Stimulated activated CD8-positive, alpha-beta memory T cell treated with anti-CD3 and anti-CD28 coated beads, Interleukin-12 subunit alpha, Interleukin-12 subunit beta, amount 100 ng/mL, for 4 hours (primary cell): ENCODE measurements around the gene EN1.

Experiments
- DNase-seq: peaks from one replicate; pipeline ENCODE4 v3.0.0-alpha.2; 2020; ENCODE audit warnings: low read depth

EN1 gene

DNA sequence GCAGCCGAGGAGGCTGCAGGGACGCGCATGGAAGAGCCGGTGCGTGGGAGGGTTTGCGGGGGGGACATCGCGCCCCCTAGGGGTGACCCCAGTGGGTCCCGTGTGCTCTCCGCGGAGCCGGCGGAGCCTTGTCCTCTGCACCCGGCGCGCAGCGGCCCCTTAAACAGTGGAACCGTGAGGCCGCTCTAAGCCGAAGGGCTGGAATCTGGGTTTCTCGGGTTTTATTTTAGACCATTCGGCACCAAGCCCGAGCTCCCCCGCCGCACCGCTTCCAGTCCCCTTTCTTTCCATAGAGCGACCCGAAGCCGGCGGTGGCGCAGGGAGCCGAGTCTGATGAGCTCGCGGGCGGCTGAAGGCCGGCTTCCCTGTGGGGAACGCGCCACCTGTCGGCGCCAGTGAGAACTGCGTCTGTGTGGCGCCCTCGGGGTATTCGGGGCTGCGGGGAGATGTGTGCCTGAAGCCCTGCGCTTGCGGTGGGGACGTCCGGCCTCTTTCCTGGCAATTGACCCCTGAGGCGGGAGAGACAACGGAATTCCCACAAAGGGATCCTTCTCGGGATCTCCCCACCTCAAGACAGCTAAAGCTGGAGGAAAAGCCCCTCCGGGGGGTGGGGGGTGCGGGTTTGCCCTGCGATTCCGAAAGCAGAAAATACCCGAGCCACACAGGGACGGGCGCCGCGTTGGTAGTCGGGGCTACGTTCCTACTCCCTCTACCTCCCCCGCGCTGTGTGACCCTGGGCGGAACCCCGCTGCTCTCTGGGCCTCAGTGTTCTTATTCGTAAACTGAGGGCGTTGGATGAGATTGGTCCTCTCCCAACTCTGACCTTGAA is 8.2 kb upstream of the EN1 start:
- DNase-seq, result peak; percentile 60

DNA sequence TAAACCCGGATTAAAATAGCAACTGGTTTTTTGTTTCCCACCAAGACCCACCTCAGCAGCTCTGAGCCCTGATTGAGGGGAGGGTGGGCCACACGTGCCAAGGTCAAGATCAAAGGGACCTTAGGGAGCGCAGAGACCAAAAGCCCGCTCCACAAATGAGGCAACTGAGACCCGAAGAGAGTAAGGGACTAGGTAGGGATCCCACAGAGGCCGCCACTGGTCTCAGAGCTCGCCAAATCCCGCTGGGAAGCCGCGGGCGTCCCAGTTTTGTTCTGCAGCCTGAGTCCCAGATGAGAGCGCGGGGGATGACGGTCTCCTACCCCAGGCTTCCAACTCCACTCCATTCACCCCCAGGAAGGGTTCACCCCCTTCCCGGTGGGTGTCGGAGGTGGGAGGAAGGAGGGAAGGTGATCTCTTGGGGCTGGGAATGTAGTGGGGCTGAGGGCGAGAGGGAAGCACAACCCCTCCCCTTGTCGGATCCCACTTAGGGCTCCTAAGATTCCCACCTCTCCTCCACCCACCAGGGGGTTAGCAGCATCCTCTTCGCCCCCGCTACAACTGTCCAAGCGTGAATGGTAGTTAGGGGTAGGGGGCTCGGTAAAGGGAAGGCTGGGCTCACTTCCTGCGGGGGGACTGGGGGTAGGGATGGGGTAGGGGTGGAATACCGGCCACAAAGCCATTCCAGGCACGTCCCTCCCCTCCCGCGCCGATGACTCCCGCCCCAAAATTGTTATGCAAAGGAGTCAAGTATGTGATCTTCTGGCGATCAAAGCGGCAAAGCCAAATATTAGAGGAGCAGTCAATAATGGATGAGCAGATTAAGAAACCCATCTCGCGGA is 7.3 kb upstream of the EN1 start:
- no peak for DNase-seq

DNA sequence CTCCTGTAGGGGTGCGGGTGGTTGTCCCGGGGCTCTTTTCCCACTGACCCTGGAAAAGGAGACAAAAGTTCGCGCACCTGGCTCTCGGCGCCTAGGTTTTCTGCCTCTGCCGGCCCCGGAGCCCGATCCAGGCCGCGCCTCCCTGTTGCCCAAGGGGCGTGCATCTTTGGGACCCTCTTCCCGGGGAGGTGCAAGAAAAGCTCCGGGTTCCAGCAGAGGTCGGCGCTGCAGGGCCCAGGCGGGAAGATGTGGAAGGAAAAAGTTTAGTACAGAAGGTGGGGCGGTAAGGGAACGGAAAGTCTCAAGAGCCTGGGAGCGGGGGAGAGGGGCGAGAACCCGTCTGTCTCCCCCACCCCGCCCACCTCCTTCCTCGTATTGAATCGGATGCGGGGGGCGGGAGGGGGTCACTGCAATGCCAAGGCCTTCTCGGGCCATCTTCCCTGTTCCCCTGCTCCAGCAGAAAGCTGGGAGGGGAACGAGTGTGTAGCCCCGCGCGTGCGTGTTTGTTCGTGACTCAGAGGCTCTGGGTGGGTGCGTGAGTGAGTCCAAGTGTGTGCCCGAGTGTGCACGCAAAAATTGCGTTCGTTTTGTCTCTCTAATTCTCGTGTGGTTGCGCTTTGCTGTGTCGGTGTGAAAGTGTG is 6.3 kb upstream of the EN1 start:
- no peak for DNase-seq

GRCh38 chr2:118853129-118853640 is 5.7 kb upstream of the EN1 start:
- no peak for DNase-seq

- DNase-seq, result no peak
Observed at GRCh38 chr2:118852605-118853128, 5.2 kb upstream of the EN1 start.

GRCh38 chr2:118851650-118852049 is 4.2 kb upstream of the EN1 start:
- no peak for DNase-seq

GRCh38 chr2:118850901-118851415 is 3.5 kb upstream of the EN1 start:
- DNase-seq, result no peak

DNA sequence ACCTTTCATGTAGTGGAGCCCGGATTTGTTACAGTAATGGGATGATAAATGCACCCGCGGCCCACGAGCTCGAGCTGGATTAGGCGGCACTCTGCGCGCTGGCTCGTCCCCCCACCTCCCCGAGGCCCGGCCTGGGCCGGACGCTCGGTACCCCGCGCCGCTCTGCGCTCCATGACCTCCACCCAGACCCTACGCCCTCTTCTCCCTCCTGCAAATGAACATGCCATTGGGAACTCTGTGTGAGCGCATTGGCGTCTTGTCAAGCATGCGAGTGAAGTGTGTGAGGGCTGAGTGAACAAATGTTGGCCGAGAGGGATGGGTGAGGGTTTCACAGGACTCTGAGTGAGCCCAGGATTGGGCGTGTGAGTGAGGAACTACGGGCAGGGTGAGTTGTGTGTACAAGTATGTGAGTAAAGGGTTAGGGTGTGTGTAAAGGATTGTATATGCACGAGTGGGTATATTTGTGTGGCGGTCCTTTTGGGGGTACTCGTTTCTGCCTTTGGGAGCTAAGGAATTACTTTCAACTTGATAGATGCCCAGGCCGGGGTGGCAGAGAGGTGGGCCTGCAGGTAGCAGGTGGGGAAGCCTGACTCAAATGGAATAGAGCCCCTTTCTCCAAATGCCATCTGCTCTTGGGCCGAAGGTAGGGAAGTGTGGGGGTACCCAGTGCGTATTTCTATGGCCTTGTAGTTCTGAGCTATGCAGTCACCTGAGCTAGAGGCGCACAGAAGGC is 2.9 kb upstream of the EN1 start:
- no peak for DNase-seq

GRCh38 chr2:118849226-118850167 is 2.0 kb upstream of the EN1 start:
- DNase-seq, result no peak

- DNase-seq, result no peak
Observed at GRCh38 chr2:118848381-118849225, 1.2 kb upstream of the EN1 start.

- no peak for DNase-seq
Observed at GRCh38 chr2:118847762-118848172, 319 bp upstream of the EN1 start.

- no peak for DNase-seq
Observed at GRCh38 chr2:118846442-118846952, 951 bp downstream of the EN1 start.

DNA sequence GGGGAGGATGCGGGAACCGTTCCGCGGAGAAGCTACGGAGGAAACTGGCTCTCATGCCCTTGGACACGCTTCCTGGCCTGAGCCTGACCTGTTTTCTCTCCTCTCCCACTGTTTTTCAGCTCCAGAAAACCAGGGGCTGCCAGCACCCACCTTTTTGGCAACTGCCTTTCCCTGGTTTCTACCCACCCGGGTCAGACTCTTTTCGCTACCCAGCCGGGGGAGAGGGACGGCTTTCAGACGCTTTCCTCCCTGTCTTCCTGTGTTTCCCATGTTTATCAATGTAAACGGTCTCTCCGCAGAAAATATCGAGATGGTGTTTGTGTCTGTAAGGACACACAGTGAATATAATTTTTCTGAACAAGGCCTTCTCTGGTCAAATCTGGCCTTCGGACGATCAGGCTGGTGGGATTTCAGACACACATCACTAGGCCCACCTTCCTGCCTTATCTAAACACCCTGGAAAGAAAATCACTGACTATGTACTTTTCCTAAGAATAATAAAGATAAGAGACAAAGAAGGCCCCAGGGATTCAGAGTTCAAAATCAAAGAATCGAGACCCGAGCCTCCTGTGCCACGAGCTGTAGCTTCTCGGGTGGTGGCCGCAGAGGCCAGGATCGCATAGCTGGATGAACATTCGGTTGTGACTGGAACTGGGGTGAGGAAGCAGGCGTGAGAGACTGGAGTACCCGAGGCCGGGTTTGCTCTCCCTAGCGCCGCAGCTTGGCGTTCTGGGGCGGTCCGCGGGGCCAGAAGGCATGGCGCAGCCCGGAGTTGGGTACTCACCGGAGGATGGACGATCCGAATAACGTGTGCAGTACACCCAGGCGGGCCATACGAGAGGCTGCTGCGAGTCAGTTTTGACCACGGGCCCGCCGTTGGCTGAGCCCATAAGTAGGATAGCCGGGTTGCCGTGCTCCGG is 1.7 kb downstream of the EN1 start:
- no peak for DNase-seq

GRCh38 chr2:118845005-118845521 is 2.4 kb downstream of the EN1 start:
- no peak for DNase-seq

DNA sequence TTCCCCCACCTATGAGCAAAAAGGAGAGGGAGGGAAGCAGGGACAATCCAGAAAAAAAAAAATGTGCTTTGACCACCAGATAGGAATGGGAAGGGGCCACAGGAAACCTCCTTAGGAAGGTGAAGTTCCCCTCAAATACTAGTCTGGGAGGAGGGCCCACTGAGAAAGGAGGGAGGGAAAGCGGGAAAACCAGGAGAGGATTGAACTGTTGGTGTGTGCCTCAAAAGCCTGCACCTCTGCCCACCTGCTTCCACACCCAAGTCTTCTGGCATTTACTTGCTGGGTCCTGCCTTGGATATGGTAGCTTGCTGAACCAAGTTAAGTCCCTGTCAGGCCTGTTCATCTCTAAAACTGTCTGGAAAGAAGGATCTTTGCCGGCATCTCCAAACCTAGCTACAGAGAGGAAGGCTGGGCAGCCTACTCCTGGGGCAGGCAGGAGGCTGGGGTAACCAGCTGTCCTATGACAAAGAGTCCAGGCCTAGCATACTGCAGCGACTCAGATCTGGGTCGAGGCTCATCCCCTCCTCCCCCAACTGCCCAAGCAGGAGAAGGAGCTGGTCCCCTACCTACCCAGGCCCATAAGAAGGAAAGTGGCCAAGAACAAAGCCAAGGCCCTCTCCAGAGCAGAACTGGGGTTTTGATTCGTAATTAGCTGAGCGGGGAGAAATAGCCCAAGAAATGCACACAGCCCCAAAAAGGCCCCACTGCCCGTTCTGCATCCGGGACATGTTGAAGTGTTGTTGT is 3.0 kb downstream of the EN1 start:
- DNase-seq, result no peak

GRCh38 chr2:118843483-118844132 is 3.8 kb downstream of the EN1 start:
- no peak for DNase-seq
